A549 (cell line): ENCODE data around the gene SAMD10. TPM values are rescaled to one million over a fixed set of nuclear protein-coding genes. Genes with fewer than 3 reads are reported as not detected.

Experiments used
- ATAC-seq, 2 experiments: fragments of 200-7000 bp in 1 of 2; fragments of >200 bp in 1 of 2; cut with Nextera tagmentation in 1 of 2; cut with Tn5 transposase in 1 of 2; 3 replicates each; pipeline versions ENCODE4 v1.8.0 to v1.9.1; 2018 to 2020; ENCODE audit warnings: mild to moderate bottlenecking in 1 of 2, moderate library complexity in 1 of 2
- CTCF ChIA-PET: fragments of 300-600 bp; sonication (Branson Sonifier 250); formaldehyde crosslinking; extraction: SDS; loops from one replicate; lab custom pipeline; 2021; ENCODE audit warnings: antibody characterized with exemption, inconsistent platforms; lab: Yijun Ruan, JAX
- POLR2A ChIA-PET: fragments of 350-600 bp; formaldehyde crosslinking; extraction: SDS; loops from one replicate; lab custom pipeline; 2021; ENCODE audit warnings: antibody characterized with exemption, inconsistent platforms; lab: Yijun Ruan, JAX
- DNase-seq, 2 experiments: peaks; one replicate each; pipeline versions ENCODE4 v3.0.0 to v3.0.0-alpha.2; 2011 to 2016; ENCODE audit warnings: low read depth in 1 of 2, low spot score in 1 of 2
- FAIRE-seq: peaks from 2 replicates; lab custom pipeline; 2011; peaks lifted over from hg19 to GRCh38; lab: Jason Lieb, UNC
- H3K27ac ChIP-seq, 2 experiments: fragments of >200 bp; sonication (Bioruptor Twin); formaldehyde crosslinking; 3 replicates each; pipeline ENCODE4 v1.5.1; 2016 to 2017
- H3K4me1 ChIP-seq: fragments of >200 bp; sonication (Bioruptor Twin); formaldehyde crosslinking; 3 replicates; pipeline ENCODE4 v1.6.1; 2016
- H3K4me2 ChIP-seq: fragments of >200 bp; sonication (Bioruptor Twin); formaldehyde crosslinking; 3 replicates; pipeline ENCODE4 v1.6.1; 2016
- H3K4me3 ChIP-seq: fragments of >200 bp; sonication (Bioruptor Twin); formaldehyde crosslinking; 3 replicates; pipeline ENCODE4 v1.5.1; 2016
- H3K9me3 ChIP-seq: fragments of >200 bp; sonication (Bioruptor Twin); formaldehyde crosslinking; 3 replicates; pipeline ENCODE4 v1.6.1; 2016
- CEBPB ChIP-seq, 2 experiments: fragments of >200 bp in 1 of 2; sonication (Bioruptor Twin) in 1 of 2; formaldehyde crosslinking in 1 of 2; IDR thresholded peaks; 2 replicates each; pipeline ENCODE4 v1.6.1; 2012 to 2016
- CHD2 ChIP-seq: fragments of 150-350 bp; IDR thresholded peaks from 2 replicates; pipeline ENCODE4 v1.6.1; 2014; ENCODE audit warnings: low read length; ENCODE audit not compliant: partially characterized antibody
- CHD4 ChIP-seq: fragments of 200-600 bp; sonication (generic); IDR thresholded peaks from 2 replicates; pipeline ENCODE4 v1.6.1; 2016; ENCODE audit warnings: antibody characterized with exemption, mild to moderate bottlenecking, borderline replicate concordance
- E2F6 ChIP-seq: IDR thresholded peaks from 2 replicates; pipeline ENCODE4 v1.6.1; 2012; ENCODE audit warnings: low read depth, borderline replicate concordance
- EHF ChIP-seq: fragments of 250-450 bp; sonication (Bioruptor Pico); IDR thresholded peaks from 2 replicates; pipeline ENCODE4 v1.5.0; 2020; ENCODE audit warnings: mild to moderate bottlenecking
- EP300 ChIP-seq, 2 experiments: fragments of >200 bp; sonication (Bioruptor Twin); formaldehyde crosslinking; IDR thresholded peaks; 2 replicates in 1 of 2; 3 replicates in 1 of 2; pipeline ENCODE4 v1.6.1; 2016 to 2017
- FOSB ChIP-seq: fragments of 250-450 bp; sonication (Bioruptor Pico); IDR thresholded peaks from 2 replicates; pipeline ENCODE4 v1.5.0; 2020; ENCODE audit warnings: mild to moderate bottlenecking, moderate library complexity
- FOSL2 ChIP-seq, 2 experiments: fragments of 450-650 bp in 1 of 2; fragments of >200 bp in 1 of 2; sonication (Bioruptor Twin) in 1 of 2; formaldehyde crosslinking; IDR thresholded peaks; 2 replicates each; pipeline versions ENCODE4 v1.5.0 to v1.6.1; 2016 to 2020; ENCODE audit warnings: mild to moderate bottlenecking in 1 of 2, moderate library complexity in 1 of 2
- HDAC2 ChIP-seq: fragments of 200-600 bp; sonication (generic); IDR thresholded peaks from 2 replicates; pipeline ENCODE4 v1.6.1; 2016
- HES2 ChIP-seq: fragments of >200 bp; sonication (Bioruptor Twin); formaldehyde crosslinking; IDR thresholded peaks from 2 replicates; pipeline ENCODE4 v1.6.1; 2016
- HOXB5 ChIP-seq: fragments of 250-450 bp; sonication (Bioruptor Pico); IDR thresholded peaks from 2 replicates; pipeline ENCODE4 v1.5.0; 2020; ENCODE audit warnings: mild to moderate bottlenecking, moderate library complexity
- MAX ChIP-seq: IDR thresholded peaks from 2 replicates; pipeline ENCODE4 v1.6.1; 2012
- NPAS2 ChIP-seq: fragments of 250-450 bp; sonication (Bioruptor Pico); IDR thresholded peaks from 2 replicates; pipeline ENCODE4 v1.8.0; 2022; ENCODE audit warnings: mild to moderate bottlenecking, moderate library complexity, borderline replicate concordance
- NR3C1 ChIP-seq: fragments of >200 bp; sonication (Bioruptor Twin); formaldehyde crosslinking; IDR thresholded peaks from 3 replicates; pipeline ENCODE4 v1.6.1; 2017
- PBX3 ChIP-seq: IDR thresholded peaks from 2 replicates; pipeline ENCODE4 v1.6.1; 2012
- PHF8 ChIP-seq: fragments of 200-600 bp; sonication (generic); IDR thresholded peaks from 2 replicates; pipeline ENCODE4 v1.6.1; 2016; ENCODE audit warnings: low read depth, mild to moderate bottlenecking, antibody characterized with exemption, moderate library complexity, borderline replicate concordance
- POLR2AphosphoS2 ChIP-seq: conservative IDR thresholded peaks from 2 replicates; pipeline ENCODE4 v1.6.1; 2012; ENCODE audit warnings: low read length, improper control_type of control experiment, inconsistent platforms
- RARB ChIP-seq: fragments of 250-450 bp; sonication (Bioruptor Pico); IDR thresholded peaks from 2 replicates; pipeline ENCODE4 v1.8.0; 2021; ENCODE audit warnings: mild to moderate bottlenecking, moderate library complexity
- RCOR1 ChIP-seq: fragments of 150-350 bp; IDR thresholded peaks from 2 replicates; pipeline ENCODE4 v1.6.1; 2014; ENCODE audit warnings: antibody characterized with exemption, low read length, low read depth
- REST ChIP-seq: fragments of 200-600 bp; sonication (generic); IDR thresholded peaks from 2 replicates; pipeline ENCODE4 v1.6.1; 2016; ENCODE audit warnings: antibody characterized with exemption, mild to moderate bottlenecking, moderate library complexity
- TFCP2L1 ChIP-seq: fragments of 250-450 bp; sonication (Bioruptor Pico); IDR thresholded peaks from 2 replicates; pipeline ENCODE4 v1.5.0; 2021; ENCODE audit warnings: mild to moderate bottlenecking
- USF2 ChIP-seq: fragments of 450-650 bp; IDR thresholded peaks from 2 replicates; pipeline ENCODE4 v1.6.1; 2014; ENCODE audit warnings: antibody characterized with exemption
- ZC3H11A ChIP-seq: fragments of 450-650 bp; IDR thresholded peaks from 2 replicates; pipeline ENCODE4 v1.6.1; 2014; ENCODE audit warnings: antibody characterized with exemption, mild to moderate bottlenecking
- ZNF302 ChIP-seq: fragments of 250-450 bp; sonication (Bioruptor Pico); IDR thresholded peaks from 2 replicates; pipeline ENCODE4 v1.9.0; 2021; ENCODE audit warnings: inconsistent platforms, mild to moderate bottlenecking, moderate library complexity
- WGBS: methylation state at CpG from one replicate; pipeline ENCODE4 v1.1.6; 2017; ENCODE audit errors: missing lambda C conversion rate; 5-methylcytosine and 5-hydroxymethylcytosine counted together
- polyA plus RNA-seq, 4 experiments: library from polyadenylated mRNA; depleted of rRNA in 3 of 4; stranded (reverse); fragments of >200 nt; fragmentation: RNase III in 1 of 4; extraction: RNeasy Plus Mini Kit Qiagen cat#74134 plus additional on column Dnase treatment in 1 of 4; gene quantifications; 2 replicates in 3 of 4; 3 replicates in 1 of 4; pipeline ENCODE4 v1.2.3, GENCODE V29; 2011 to 2017

Gene SAMD10
- polyA plus RNA-seq, 2 of the 4 experiments (the other 2 are of a cell fraction), result not detected

GRCh38 chr20:64006490-64006889 is 27.0 kb upstream of the SAMD10 start (continued):
- TF ChIP-seq REST, result no peak

GRCh38 chr20:64005394-64005793 is 26.0 kb upstream of the SAMD10 start:
- Histone ChIP-seq H3K27ac (no peak overlapping the region), H3K4me3 (no peak overlapping the region), H3K4me2 (no peak overlapping the region), H3K9me3 (0 out of 3 replicates have a peak, but pooled peaks cover 6% of the 10 kb centered on the region), H3K4me1 (no peaks in the 10 kb centered on the region)
- ChIA-PET POLR2A (no interaction called here), CTCF (interaction anchor here (4.3 kb wide), 1 partner anchor 34 kb away, joined by 22 read pairs; no protein-coding TSS in a partner anchor)
- TF ChIP-seq FOSL2 (IDR thresholded peaks at IDR 0.05), result no peak
- TF ChIP-seq FOSL2 (CRISPR knock-in tag; IDR thresholded peaks at IDR 0.05), result no peak
- no peak for TF ChIP-seq EHF (CRISPR knock-in tag)
- TF ChIP-seq ZNF302, result no peak
- TF ChIP-seq NR3C1, result no peak
- no peak for TF ChIP-seq MAX
- no peak for TF ChIP-seq FOSB
- no peak for TF ChIP-seq CEBPB (IDR thresholded peaks at IDR 0.05)
- TF ChIP-seq RCOR1, result no peak
- no peak for TF ChIP-seq NPAS2 (CRISPR knock-in tag)
- TF ChIP-seq RARB (CRISPR knock-in tag), result no peak
- no peak for TF ChIP-seq POLR2AphosphoS2
- TF ChIP-seq HDAC2, result no peak
- no peak for TF ChIP-seq EP300 (IDR thresholded peaks at IDR 0.05)
- no peak for TF ChIP-seq USF2
- TF ChIP-seq TFCP2L1 (CRISPR knock-in tag), result no peak
- TF ChIP-seq PHF8, result no peak
- no peak for TF ChIP-seq ZC3H11A
- FAIRE-seq (no peak), ATAC-seq (no peak), DNase-seq (no peak)
- WGBS, result 84% methylated on average over 6 of the region's 6 CpGs

GRCh38 chr20:64003960-64004725 is 24.7 kb upstream of the SAMD10 start:
- H3K4me2 ChIP-seq, result no peak overlapping the region
- POLR2A ChIA-PET, result no interaction called here
- TF ChIP-seq PBX3 (no peak), E2F6 (no peak), TFCP2L1 (CRISPR knock-in tag) (no peak), EHF (CRISPR knock-in tag) (no peak), ZNF302 (no peak), CHD2 (no peak), CHD4 (no peak), POLR2AphosphoS2 (no peak), HOXB5 (CRISPR knock-in tag) (no peak), HES2 (no peak)
- TF ChIP-seq, all 56 proteins: peak for 0
- DNase-seq (no peak), ATAC-seq (no peak), FAIRE-seq (no peak)
- 90% methylated on average over 7 of the region's 7 CpGs for WGBS
- CTCF ChIA-PET, result interaction anchor here (0.7 to 2.5 kb wide), 8 partner anchors 11 to 116 kb away, joined by 3 to 10 read pairs (median 4); partner anchors contain the start of gene PRPF6
- H3K4me3 ChIP-seq, result no peak overlapping the region
- H3K4me1 ChIP-seq, result no peaks in the 10 kb centered on the region
- H3K27ac ChIP-seq, result no peak overlapping the region
- 0 out of 3 replicates have a peak, but pooled peaks cover 6% of the 10 kb centered on the region for H3K9me3 ChIP-seq
